Stimulated activated CD8-positive, alpha-beta memory T cell treated with anti-CD3 and anti-CD28 coated beads, Interleukin-7, amount 100 ng/mL, for 48 hours (primary cell): ENCODE results near the gene C1QTNF8.
A peak's percentile ranks its signal among the peaks of the same experiment; 100 is the strongest.
"Not testable (repeated sequence)": the region's sequence is repeated elsewhere in the genome, so short reads cannot be mapped to it uniquely, and the experiment has no call there.

Source experiments
- DNase-seq, 2 donors: peaks; one replicate each; pipeline ENCODE4 v3.0.0-alpha.2; 2020; ENCODE audit warnings: low read depth in 1 of 2; ENCODE audit errors: extremely low read depth in 1 of 2

The C1QTNF8 gene

GRCh38 chr16:1095450-1096168, 435 bp downstream of the C1QTNF8 start:
- DNase-seq, result no peak

GRCh38 chr16:1094601-1095449, 1.2 kb downstream of the C1QTNF8 start:
- no peak for DNase-seq

GRCh38 chr16:1094124-1094479, 1.9 kb downstream of the C1QTNF8 start:
- DNase-seq, result no peak

GRCh38 chr16:1093284-1094123, 2.5 kb downstream of the C1QTNF8 start:
- DNase-seq, result peak in 1 of 2 donors; percentile 3

- not testable (repeated sequence) for DNase-seq
Observed at GRCh38 chr16:1092685-1093283, 3.3 kb downstream of the C1QTNF8 start.

- no peak for DNase-seq
Observed at GRCh38 chr16:1091992-1092552, 4.0 kb downstream of the C1QTNF8 start.

- no peak for DNase-seq
Observed at GRCh38 chr16:1090620-1091587, 5.1 kb downstream of the C1QTNF8 start.

- no peak for DNase-seq
Observed at GRCh38 chr16:1089822-1090619, 6.0 kb downstream of the C1QTNF8 start.

GRCh38 chr16:1089439-1089821, 6.6 kb downstream of the C1QTNF8 start:
- no peak for DNase-seq

- no peak for DNase-seq
Observed at GRCh38 chr16:1088295-1089170, 7.5 kb downstream of the C1QTNF8 start.

GRCh38 chr16:1086443-1086842, 9.6 kb downstream of the C1QTNF8 start:
- not testable (repeated sequence) for DNase-seq

- DNase-seq, result no peak
Observed at GRCh38 chr16:1084971-1085370, 11.1 kb downstream of the C1QTNF8 start.

- no peak for DNase-seq
Observed at GRCh38 chr16:1082952-1083675, 12.9 kb downstream of the C1QTNF8 start.

GRCh38 chr16:1082266-1082951, 13.6 kb downstream of the C1QTNF8 start:
- no peak for DNase-seq

- no peak for DNase-seq
Observed at GRCh38 chr16:1081734-1082265, 14.2 kb downstream of the C1QTNF8 start.
